A673 (cell line): ENCODE measurements around the gene HMGCS2. TPM values are rescaled to one million over a fixed set of nuclear protein-coding genes. Genes with fewer than 3 reads are reported as not detected.
A peak's percentile ranks its signal among the peaks of the same experiment; 100 is the strongest.

Source experiments
- Bru-seq: library from RNA; stranded (reverse); fragments of 400-500 nt; gene quantifications from one replicate; lab custom pipeline; 2021; lab: Mats Ljungman, UMichigan
- BruChase-seq, 2 experiments: library from RNA; stranded (reverse); fragments of 400-500 nt; gene quantifications; one replicate each; lab custom pipeline; 2021; lab: Mats Ljungman, UMichigan
- BruUV-seq: library from RNA; stranded (reverse); fragments of 400-500 nt; replicated peaks from 2 replicates; lab custom pipeline; 2021; lab: Mats Ljungman, UMichigan
- CTCF ChIA-PET: fragments of 300-600 bp; sonication (Branson Sonifier 250); formaldehyde crosslinking; loops from one replicate; lab custom pipeline; 2022; ENCODE audit warnings: antibody characterized with exemption; lab: Charles Lee
- POLR2A ChIA-PET: fragments of 300-600 bp; sonication (Branson Sonifier 250); formaldehyde crosslinking; loops from one replicate; lab custom pipeline; 2022; ENCODE audit warnings: antibody characterized with exemption; ENCODE audit not compliant: low non-redundant PET; lab: Charles Lee
- DNase-seq: peaks from one replicate; pipeline ENCODE4 v3.0.0-alpha.2; 2015; ENCODE audit warnings: low spot score
- H3K27ac ChIP-seq: fragments of 200-600 bp; sonication (generic); 2 replicates; pipeline ENCODE4 v1.5.1; 2016; ENCODE audit warnings: mixed run types, low read depth, mild to moderate bottlenecking, mixed read lengths, antibody characterized with exemption, low read length; ENCODE audit not compliant: poor library complexity, severe bottlenecking
- H3K27me3 ChIP-seq: fragments of 200-600 bp; sonication (generic); replicated peaks from 2 replicates; pipeline ENCODE4 v1.6.1; 2017; ENCODE audit warnings: mixed run types, low read depth, mild to moderate bottlenecking, mixed read lengths, antibody characterized with exemption, low read length; ENCODE audit not compliant: insufficient read depth, poor library complexity
- H3K36me3 ChIP-seq: fragments of 200-600 bp; sonication (generic); 2 replicates; pipeline ENCODE4 v1.6.1; 2016; ENCODE audit warnings: mixed run types, mild to moderate bottlenecking, mixed read lengths, antibody characterized with exemption, low read length; ENCODE audit not compliant: insufficient read depth, poor library complexity, severe bottlenecking
- H3K4me1 ChIP-seq: fragments of 200-600 bp; sonication (generic); 2 replicates; pipeline ENCODE4 v1.6.1; 2017; ENCODE audit warnings: mixed run types, mild to moderate bottlenecking, mixed read lengths, antibody characterized with exemption, low read length; ENCODE audit not compliant: insufficient read depth, poor library complexity, severe bottlenecking
- H3K4me3 ChIP-seq: fragments of 200-600 bp; sonication (generic); 2 replicates; pipeline ENCODE4 v1.5.1; 2016; ENCODE audit warnings: low read depth, mixed run types, mild to moderate bottlenecking, mixed read lengths, low read length; ENCODE audit not compliant: poor library complexity, severe bottlenecking
- H3K9me3 ChIP-seq: fragments of 200-600 bp; sonication (generic); 2 replicates; pipeline ENCODE4 v1.6.1; 2016; ENCODE audit warnings: mixed run types, low read depth, mild to moderate bottlenecking, mixed read lengths, antibody characterized with exemption, low read length; ENCODE audit not compliant: poor library complexity, severe bottlenecking
- CTCF ChIP-seq: fragments of 300-800, 200-600 bp; sonication (generic); conservative IDR thresholded peaks from 2 replicates; pipeline ENCODE4 v1.5.1; 2017; ENCODE audit warnings: low read depth, mild to moderate bottlenecking, antibody characterized with exemption, low read length, moderate library complexity, mixed read lengths
- EZH2 ChIP-seq: fragments of 200-600 bp; sonication (generic); IDR thresholded peaks from 2 replicates; pipeline ENCODE4 v1.6.1; 2017; ENCODE audit warnings: borderline replicate concordance, low read depth, mild to moderate bottlenecking, mixed read lengths, antibody characterized with exemption, low read length; ENCODE audit not compliant: poor library complexity, severe bottlenecking
- intact Hi-C: fragments of 100-400 bp; cut with micrococcal nuclease; formaldehyde crosslinking; loops from one replicate; pipeline ENCODE4 v1.10.0; 2022; ENCODE audit not compliant: unreplicated experiment
- long read RNA-seq: library from polyadenylated mRNA; stranded (forward); transcript quantifications from one replicate; pipeline ENCODE4 v2.0.0, GENCODE V29; 2022
- total RNA-seq: library from RNA; stranded (reverse); gene quantifications from 2 replicates; pipeline ENCODE4 v1.2.3, GENCODE V29; 2021

Gene HMGCS2
- total RNA-seq (not detected in 2 replicates), Bru-seq, nascent RNA (percentile 8 among the genes with signal in this experiment), BruChase-seq, experiment 1, labeled RNA remaining after a 2-hour chase (not detected), BruChase-seq, experiment 2, labeled RNA remaining after a 6-hour chase (not detected)
- long read RNA-seq: 0 reads

DNA sequence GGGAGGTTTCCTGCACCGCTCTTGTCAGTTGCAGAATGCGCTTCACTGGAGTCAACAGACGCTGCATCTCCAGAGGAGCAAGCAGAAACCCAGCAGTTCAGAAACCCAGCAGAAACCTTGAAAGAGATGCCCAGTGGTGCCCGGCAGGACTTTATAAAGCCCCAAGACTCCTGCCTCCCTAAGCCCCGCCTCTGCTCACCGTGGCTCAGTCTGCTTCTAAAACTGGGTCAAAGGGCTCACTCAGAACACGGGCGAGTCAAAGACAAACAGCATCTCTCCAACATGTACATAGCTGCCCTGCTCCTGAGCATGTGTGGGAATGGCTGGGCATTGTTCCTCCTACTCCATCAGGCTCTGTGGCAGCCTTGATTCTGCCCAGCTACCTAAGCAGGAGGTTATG is at the start of gene HMGCS2:
HMGCS2 (minus strand) TSS at position 128 of the 400 bp plus-strand sequence; CDS start at position 67, 61 bp downstream.
- TF ChIP-seq CTCF: no peak
- no peak for TF ChIP-seq EZH2
- no peaks in the 10 kb centered on the region for H3K9me3 ChIP-seq
- H3K27me3 ChIP-seq: no peaks in the 10 kb centered on the region
- POLR2A ChIA-PET: no interaction called here
- H3K27ac ChIP-seq: no peak within 1 kb of the TSS
- H3K4me3 ChIP-seq: no peak within 1 kb of the TSS
- CTCF ChIA-PET: no interaction called here
- H3K36me3 ChIP-seq: no peaks in the 10 kb centered on the region
- peaks cover 43% of the 10 kb centered on the region for H3K4me1 ChIP-seq
- no TSS peak for BruUV-seq
- intact Hi-C loops: no loop called here
- no peak for DNase-seq

GRCh38 chr1:119818181-119818580 is 49.5 kb upstream of the HMGCS2 start:
- BruUV-seq: no TSS peak
- no peak for TF ChIP-seq EZH2
- no peak for TF ChIP-seq CTCF
- Histone ChIP-seq H3K36me3 (no peaks in the 10 kb centered on the region), H3K4me3 (no peak overlapping the region), H3K4me1 (peaks cover 12% of the 10 kb centered on the region), H3K27ac (no peak overlapping the region), H3K9me3 (no peaks in the 10 kb centered on the region), H3K27me3 (no peaks in the 10 kb centered on the region)
- DNase-seq: no peak
- ChIA-PET CTCF (no interaction called here), POLR2A (no interaction called here)
- intact Hi-C loops: no loop called here

DNA sequence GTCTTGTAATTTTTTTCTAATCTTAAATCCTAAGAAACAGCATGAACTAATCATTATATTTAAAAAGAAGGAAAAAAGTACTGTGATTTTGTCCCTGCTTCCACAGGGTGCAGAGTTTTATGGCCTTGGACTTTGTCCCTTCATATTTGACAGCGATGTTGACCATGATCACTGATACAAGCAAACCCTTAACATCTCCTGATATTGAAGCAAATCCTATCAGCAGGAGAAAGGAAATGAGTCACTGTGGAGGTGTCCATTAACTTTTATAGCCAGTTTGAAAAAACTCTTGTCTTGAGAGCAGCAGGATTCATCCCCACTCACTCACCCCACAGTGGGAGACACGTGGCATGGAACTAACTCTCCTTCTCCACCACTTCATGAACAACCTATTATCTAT is 47.7 kb upstream of the HMGCS2 start:
- Histone ChIP-seq H3K36me3 (no peaks in the 10 kb centered on the region), H3K27me3 (no peaks in the 10 kb centered on the region), H3K27ac (no peak overlapping the region), H3K4me1 (peaks cover 12% of the 10 kb centered on the region), H3K9me3 (no peaks in the 10 kb centered on the region), H3K4me3 (no peak overlapping the region)
- CTCF ChIA-PET: no interaction called here
- POLR2A ChIA-PET: no interaction called here
- DNase-seq: peak; percentile 75
- BruUV-seq: no TSS peak
- TF ChIP-seq EZH2: no peak
- no peak for TF ChIP-seq CTCF
- intact Hi-C loops: no loop called here
